Ovary (tissue), 3 donors: ENCODE data around the gene SLC43A1.

ENCODE experiments used
- POLR2A ChIP-seq: fragments of 450-650 bp; IDR thresholded peaks from one replicate; pipeline ENCODE4 v1.6.1; 2017; ENCODE audit warnings: antibody characterized with exemption, mild to moderate bottlenecking, moderate library complexity
- TF ChIP-seq, protein P1 (sequence below), 3 donors: fragments of 450-650 bp in 2 of 3; fragments of 200-600 bp in 1 of 3; IDR thresholded peaks; one replicate each; pipeline versions ENCODE4 v1.5.1 to v1.8.0; 2016 to 2022; ENCODE audit warnings: antibody characterized with exemption in 3 of 3, mild to moderate bottlenecking in 1 of 3
- donor health status: DM: no; HTN: no; CAD: no.

DNA sequence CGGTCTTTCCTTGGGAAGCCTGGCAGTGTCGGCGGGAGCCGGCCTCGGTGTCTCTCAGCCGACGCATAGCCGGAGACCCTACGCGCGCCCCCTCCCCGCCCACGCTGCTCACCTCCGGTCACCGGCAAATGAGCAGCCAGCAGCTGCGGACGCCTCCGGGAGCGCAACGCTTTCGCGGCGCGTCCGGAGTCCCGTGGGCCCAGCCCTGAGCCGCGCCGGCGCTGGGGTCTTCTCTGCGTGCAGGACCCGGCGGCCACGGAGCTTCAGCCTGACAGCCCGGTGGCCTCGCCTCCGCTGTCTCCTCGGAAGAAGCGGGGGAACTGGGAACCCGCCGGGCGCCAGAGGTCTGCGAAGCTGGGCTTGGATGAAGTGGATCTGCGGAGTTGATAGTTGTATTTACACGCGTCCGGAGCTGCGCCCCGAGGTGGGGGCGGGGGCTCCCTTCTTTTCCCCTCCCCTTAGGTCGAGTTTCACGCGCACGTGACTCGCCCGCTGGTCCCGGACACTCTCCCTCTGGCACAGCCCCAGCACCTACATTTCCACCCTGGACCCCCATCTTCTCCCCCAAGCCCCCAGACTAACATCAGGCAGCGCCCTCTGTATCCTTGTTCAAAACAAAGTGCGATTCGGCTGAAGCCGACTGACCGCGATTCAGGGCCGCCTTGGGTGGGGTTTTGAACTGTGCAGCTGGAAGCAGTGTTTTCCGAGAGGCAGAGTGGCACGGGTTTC is at the start of gene SLC43A1:
- TF ChIP-seq, protein P1, sequence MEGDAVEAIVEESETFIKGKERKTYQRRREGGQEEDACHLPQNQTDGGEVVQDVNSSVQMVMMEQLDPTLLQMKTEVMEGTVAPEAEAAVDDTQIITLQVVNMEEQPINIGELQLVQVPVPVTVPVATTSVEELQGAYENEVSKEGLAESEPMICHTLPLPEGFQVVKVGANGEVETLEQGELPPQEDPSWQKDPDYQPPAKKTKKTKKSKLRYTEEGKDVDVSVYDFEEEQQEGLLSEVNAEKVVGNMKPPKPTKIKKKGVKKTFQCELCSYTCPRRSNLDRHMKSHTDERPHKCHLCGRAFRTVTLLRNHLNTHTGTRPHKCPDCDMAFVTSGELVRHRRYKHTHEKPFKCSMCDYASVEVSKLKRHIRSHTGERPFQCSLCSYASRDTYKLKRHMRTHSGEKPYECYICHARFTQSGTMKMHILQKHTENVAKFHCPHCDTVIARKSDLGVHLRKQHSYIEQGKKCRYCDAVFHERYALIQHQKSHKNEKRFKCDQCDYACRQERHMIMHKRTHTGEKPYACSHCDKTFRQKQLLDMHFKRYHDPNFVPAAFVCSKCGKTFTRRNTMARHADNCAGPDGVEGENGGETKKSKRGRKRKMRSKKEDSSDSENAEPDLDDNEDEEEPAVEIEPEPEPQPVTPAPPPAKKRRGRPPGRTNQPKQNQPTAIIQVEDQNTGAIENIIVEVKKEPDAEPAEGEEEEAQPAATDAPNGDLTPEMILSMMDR (IDR thresholded peaks at IDR 0.05): no peak
- no peak for TF ChIP-seq POLR2A
